DND-41 (cell line): ENCODE results near the gene CCDC144A.
"Not testable (repeated sequence)": the region's sequence is repeated elsewhere in the genome, so short reads cannot be mapped to it uniquely, and the experiment has no call there.

ENCODE experiments used
- EZH2 ChIP-seq: IDR thresholded peaks from 3 replicates; pipeline ENCODE4 v1.6.1; 2012; ENCODE audit warnings: borderline replicate concordance, low read depth, mild to moderate bottlenecking, moderate library complexity, low read length, inconsistent platforms; ENCODE audit not compliant: severe bottlenecking
- TF ChIP-seq, protein P1 (sequence below): IDR thresholded peaks from 2 replicates; pipeline ENCODE4 v1.5.1; 2012; ENCODE audit warnings: borderline replicate concordance, low read length, moderate library complexity, mild to moderate bottlenecking; ENCODE audit not compliant: poor library complexity, severe bottlenecking; ENCODE audit errors: extremely low read depth

DNA sequence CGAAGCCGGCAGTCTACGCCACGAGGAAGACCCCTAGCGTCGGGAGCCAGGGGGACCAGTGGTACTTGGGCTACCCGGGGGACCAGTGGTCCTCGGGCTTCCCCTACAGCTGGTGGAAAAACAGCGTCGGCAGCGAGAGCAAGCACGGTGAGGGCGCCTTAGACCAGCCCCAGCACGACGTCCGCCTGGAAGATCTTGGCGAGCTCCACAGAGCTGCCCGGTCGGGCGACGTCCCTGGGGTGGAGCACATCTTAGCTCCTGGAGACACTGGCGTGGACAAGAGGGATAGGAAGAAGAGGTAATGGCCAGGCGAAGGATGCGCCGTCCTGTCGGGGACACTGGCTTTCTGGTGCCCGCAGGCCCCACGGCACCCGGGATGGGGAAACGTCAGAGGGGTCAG lies 406 bp downstream of the CCDC144A start:
- TF ChIP-seq, protein P1, sequence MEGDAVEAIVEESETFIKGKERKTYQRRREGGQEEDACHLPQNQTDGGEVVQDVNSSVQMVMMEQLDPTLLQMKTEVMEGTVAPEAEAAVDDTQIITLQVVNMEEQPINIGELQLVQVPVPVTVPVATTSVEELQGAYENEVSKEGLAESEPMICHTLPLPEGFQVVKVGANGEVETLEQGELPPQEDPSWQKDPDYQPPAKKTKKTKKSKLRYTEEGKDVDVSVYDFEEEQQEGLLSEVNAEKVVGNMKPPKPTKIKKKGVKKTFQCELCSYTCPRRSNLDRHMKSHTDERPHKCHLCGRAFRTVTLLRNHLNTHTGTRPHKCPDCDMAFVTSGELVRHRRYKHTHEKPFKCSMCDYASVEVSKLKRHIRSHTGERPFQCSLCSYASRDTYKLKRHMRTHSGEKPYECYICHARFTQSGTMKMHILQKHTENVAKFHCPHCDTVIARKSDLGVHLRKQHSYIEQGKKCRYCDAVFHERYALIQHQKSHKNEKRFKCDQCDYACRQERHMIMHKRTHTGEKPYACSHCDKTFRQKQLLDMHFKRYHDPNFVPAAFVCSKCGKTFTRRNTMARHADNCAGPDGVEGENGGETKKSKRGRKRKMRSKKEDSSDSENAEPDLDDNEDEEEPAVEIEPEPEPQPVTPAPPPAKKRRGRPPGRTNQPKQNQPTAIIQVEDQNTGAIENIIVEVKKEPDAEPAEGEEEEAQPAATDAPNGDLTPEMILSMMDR = not testable (repeated sequence)
- TF ChIP-seq EZH2 = not testable (repeated sequence)
